Iris pigment epithelial cell (primary cell): ENCODE measurements around the gene RSPH1.

Experiments used
- DNase-seq: peaks from one replicate; pipeline ENCODE4 v3.0.0-alpha.2; 2011; ENCODE audit warnings: low read depth

RSPH1 gene

DNA sequence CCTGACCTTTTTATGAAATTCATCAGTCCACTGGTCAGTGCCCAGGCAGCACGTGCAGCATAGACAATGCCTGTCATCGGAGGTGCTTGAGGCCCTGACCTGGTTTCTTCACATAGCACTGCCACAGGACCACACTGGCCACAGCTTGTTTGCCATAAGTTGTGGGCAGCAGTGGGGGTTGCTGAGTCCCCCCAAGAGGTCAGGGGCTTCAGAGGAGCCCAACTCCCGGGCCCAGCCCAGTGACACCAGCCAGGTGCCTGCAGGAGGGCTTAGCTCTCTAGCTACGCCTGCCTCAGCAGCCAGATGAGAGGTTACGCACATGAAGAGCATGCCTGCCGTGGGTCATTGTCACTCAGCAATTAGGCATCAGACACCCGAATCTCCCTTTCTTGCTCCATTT lies 50.7 kb downstream of the RSPH1 start:
- DNase-seq: no peak

DNA sequence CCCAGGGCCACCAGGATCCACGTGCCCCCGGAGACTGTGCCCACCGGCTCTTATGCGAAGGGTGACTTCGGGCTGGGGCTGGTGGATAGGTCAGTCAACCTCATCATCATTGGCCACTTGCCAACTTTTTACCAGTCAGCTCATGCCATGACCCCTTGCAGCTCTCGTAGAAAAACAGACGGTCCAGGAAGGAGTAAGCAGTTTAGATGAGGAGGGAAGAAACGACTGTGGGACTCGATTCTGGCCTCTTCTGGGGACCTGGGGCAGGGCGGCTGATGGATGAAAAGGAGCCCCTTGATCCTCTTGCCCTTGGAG lies 51.3 kb downstream of the RSPH1 start:
- no peak for DNase-seq

DNA sequence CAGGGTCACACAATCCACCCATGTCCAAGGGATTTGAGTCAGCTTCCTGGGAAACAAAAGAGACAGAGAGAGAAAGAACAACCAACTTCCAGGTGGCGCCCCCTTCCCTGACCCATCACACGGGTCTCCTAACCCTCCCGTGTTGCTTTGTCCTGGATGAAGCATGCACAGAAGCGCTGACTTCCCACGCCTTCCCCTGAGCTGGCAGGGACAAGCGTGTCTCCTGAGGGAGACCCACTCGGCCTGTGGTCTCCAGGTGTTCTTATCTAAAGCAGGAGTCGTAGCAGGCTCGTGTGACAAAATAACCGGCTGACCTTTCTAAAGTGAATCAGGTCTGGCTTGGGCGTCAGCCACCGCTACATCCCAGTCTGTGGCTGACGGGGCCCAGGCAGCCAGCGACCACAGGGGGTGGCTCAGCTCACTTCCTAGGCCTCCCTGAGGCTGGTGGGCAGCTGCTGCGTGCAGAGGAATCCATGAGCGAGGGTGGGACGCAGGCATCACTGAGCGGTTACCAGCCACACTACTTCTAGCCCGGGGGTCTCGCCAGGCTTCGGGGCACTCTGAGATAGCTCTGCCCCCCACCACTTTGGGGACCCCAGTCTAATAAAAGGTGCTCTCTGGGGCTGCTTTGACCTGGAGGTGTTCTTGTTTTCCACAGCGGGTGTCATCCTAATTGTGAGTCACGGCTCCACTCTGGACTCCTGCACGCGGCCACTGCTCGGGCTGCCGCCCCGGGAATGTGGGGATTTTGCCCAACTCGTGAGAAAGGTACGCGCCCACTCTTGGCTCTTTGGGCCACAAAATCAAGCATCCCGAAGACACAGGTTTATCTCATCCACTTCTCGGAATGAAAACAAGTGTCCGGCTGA lies 51.9 kb downstream of the RSPH1 start:
- DNase-seq: no peak

DNA sequence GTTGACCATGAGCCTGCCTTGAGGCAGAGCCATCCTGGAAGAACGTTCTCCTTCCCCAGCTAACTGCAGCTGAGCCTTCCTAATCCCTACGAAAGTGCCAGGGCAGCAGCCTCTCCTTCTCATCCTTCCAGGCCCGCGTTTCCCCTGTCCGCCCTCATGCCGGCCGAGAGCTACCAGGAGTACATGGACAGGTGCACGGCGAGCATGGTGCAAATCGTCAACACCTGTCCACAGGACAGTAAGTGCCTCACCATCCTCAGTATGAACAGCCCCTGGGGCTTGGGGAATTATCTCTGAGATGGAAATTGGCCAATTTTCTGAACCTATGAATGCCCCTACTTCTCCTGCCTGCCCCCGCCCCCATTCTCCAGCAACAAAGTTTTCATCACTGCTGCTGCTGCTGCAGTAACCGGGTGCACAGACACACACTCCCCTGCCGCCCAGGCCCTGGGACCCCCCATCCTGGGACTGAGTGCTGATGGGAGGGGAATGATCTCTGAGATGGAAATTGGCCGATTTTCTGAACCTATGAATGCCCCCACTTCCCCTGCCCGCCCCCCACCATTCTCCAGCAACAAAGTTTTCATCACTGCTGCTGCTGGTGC lies 52.7 kb downstream of the RSPH1 start:
- no peak for DNase-seq

DNA sequence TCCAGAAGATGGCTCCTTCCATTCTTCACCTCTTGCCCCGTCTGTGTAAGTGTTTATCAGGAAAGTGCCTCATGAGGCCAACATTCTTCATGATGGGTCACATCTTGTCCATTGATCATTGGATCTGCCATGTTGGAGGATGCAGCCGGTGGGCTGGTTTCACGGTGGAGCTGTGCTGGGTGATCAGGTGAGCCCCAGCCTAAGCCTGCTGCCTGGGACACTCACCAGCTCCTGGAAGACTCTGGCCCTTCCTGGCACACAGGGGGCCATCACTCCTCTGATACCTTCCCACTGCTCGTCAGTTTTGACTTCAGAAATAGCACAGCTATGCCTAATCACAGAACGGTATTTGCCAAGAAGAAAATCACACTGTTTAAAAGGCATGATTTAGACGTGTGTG lies 54.1 kb downstream of the RSPH1 start:
- no peak for DNase-seq

DNA sequence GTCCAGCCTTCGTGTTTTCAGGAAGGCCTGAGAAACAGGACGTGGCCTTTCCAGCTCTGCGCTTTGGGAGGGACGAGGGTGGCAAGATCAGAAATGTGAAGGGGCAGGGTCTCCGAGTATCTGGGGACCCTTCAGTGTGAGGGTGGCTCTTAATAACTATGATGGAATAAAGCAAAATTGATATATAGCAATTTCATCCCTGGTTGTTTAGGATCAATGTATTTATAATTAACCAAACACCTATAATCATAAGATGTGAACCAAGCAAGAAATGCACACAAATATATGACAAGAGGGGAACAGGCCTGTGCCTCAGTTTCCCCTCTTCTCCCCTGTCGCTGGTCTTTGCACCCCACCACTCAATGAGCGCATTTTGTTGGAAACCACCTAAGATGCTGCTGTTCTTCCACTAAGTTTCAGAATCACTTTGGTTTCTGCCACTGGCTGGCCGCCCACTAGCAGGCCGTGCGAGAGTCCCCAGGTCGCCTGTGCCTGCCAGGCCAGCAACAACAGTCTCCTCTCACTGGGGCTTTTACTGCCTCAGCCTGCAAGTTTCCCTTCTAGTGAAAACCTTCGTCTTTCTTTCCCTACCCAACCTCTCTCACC lies 55.7 kb downstream of the RSPH1 start:
- no peak for DNase-seq

DNA sequence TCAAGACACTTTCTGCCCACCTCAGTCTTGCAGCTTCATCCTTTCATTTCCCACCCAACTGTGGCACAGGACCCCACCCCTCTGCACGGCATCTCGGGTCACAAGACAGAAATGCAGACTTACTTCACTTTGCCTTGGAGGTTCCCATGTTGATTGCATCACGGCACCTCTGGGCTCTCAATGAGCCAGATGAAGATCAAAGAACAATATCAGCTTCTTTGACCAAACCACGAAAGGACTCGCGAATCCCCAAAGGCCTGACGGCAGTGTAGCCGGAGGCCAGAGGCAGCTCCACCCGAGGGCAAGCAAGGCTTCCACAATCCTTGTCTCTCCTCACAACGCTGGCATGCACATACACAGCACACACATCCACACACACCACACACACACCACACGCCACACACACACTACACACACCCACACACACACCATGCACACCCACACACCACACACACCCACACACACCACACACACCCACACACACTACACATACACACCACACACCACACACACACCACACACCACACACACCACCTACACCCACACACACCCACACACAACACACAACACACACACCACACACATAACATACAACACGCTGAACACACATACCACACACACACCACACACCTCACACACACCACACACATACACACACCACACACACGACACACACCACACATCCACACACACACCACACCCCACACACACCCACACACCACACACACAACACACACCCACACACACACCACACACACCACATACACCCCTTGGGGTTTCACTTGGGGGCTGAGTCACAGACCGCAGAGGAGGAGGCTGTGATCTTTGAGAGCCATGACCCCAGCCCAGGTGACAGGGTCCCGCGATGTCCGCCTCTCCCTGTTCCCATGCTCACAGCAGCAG lies 56.5 kb downstream of the RSPH1 start:
- no peak for DNase-seq

DNA sequence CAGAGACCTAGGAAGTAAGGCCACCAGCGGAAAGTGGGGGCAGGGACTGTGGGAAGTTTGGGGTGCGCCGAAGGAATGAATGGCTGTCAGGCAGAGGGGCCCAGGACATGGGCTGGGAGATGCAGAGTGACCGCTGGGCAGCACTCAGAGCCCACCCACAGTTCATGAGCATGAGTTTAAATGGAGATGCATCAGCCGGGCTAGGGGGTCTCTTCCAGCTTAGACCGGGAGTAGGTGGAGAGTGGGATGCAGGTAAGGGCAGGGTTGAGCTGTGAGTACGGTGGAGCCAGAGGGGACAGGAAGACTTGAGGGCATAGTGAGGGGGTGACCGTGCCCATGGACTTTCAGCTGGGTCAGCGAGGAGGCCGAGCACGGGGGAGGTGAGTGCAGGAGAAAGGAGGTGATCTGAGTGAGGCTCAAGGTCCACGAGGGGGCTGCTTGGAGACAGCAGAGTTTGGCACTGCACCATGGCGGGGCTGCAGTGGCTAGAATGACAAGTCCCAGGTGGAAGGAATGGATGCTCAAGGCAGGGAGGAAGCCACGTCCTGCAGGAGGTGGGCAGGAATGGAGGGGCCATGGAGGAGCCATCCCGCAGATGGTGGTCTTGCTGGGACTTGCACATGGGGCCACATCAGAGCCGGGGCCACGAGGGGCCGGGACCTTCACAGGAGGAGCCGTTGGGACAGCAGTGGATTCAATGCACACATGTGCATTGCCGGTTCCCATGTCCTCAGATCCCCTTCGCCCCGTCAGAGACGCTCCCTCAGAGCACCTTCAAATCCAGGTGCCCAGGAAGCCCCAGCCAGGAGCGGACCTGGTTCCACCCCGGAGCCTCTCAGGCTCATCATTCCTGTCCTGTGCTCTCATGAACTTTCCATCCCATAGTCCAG lies 57.5 kb downstream of the RSPH1 start:
- DNase-seq: no peak

DNA sequence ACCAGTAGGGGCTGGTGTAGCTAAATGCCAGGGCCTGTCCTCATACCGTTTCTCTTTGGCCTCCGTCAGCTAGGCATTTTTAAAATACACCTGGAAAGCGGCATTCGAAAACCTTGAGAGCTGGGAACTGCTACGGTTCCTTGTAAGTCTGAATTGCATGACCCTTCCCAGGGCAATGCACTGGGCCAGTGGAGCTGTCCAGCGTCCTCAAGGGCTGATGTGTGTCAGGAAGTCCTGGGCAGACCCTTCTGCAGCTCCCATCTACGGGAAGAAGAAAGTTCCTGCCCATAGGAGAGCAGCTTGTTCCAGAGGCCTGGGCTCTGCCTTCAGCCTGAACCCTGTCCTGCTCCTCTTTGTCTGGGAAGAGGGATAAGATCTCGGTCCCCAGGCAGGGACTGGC lies 58.2 kb downstream of the RSPH1 start:
- DNase-seq: no peak

DNA sequence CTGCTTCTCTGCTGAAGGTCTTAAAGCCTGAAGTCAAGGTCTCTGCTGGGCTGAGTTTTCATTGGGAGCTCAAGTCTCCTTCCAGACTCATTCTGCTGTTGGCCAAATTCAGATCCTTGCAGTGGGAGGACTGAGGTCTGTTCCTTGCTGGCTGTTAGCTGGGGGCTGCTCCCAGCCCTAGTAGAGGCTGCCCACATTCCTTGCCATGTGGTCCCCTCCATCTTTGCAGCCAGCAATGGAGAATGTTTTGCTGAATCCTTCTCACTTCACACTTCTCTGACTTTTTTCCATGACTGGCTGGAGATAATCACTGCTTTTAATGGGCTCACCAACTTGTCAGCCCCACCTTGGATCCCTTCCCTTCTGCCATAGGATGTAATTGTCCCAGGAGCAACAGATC lies 59.1 kb downstream of the RSPH1 start:
- no peak for DNase-seq

DNA sequence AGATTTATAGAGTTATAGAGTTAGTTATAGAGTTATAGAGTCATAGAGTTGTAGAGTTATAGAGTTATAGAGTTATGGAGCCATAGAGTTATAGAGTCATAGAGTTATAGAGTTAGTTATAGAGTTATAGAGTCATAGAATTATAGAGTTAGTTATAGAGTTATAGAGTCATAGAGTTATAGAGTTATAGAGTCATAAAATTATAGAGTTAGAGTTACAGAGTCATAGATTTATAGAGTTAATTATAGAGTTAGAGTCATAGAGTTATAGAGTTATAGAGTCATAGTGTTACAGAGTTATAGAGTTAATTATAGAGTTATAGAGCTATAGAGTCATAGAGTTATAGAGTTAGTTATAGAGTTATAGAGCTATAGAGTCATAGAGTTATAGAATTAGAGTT lies 60.2 kb downstream of the RSPH1 start:
- no peak for DNase-seq

DNA sequence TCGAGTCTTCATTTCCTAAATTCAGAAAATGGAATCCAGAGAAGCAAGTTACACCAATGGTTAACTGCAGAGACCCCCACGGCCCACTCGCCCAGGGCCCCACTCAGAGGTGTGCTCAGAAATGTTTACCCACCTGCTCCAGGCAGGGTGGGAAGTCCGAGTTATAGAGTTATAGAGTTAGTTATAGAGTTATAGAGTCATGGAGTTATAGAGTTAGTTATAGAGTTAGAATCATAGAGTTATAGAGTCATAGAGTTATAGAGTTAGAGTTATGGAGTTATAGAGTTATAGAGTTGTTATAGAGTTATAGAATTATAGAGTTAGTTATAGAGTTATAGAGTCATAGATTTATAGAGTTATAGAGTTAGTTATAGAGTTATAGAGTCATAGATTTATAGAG lies 60.6 kb downstream of the RSPH1 start:
- DNase-seq: no peak

DNA sequence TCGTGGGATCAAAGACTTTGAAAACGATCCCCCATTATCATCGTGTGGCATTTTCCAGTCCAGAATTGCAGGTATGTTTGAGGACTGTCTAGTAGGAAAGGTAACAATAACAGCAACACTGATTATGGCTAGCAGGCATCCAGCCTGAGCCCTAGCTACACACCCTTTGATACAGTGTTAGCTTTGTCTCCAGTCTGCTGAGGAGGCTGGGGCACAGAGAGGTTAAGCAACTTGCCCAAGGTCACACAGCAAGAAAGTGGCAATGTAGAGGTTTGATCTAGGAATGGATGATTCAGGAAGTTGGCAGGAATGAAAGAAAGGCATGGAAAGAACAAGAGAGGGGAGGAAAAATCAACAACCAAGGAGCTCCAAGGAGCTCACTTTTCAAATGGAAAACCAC lies 61.1 kb downstream of the RSPH1 start:
- no peak for DNase-seq

DNA sequence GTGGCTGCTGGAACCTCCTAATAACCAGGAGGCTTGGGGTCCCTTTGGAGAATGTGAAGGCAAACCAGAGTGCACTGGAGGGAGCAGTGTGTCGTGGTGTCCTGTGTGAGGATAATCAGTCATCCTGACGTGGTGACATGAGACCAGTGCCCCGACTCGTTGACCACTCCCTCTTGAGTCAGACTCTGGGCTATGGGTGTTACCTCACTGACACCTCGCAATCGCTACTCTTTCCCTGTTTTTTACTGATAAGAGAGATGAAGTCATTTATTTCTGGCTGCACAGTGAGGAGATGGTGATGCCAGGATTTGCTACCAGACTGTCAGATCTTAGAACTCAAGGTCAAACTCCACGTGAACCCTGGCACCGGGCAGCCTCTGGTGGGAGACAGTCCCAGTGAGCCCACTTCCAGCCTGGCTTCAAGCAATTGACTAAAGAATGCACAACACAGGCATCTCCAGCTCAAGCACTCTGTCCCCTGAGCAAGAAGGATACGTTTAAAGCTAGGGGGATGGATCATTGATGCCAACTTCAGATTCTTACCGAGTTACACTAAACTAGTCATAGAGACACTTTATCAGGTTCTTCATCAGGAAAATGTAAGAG lies 62.0 kb downstream of the RSPH1 start:
- no peak for DNase-seq

DNA sequence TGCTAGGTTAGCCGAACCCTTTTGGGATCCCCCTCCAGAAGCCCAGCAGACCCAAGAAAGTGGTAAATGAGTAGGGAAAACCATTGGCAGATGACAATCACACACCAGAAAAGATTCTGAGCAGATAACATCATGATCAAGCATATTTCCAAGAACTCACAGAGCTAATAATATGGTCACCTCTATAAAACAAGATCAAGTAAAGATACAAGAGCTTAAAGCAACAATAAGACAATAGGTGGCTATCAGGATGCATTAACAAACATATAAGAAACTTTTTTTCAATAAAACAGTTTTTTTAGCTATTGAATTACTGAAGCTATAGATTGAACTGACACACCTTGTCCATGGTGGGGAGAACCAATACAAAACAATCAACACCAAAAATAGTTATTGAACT lies 63.3 kb downstream of the RSPH1 start:
- no peak for DNase-seq

DNA sequence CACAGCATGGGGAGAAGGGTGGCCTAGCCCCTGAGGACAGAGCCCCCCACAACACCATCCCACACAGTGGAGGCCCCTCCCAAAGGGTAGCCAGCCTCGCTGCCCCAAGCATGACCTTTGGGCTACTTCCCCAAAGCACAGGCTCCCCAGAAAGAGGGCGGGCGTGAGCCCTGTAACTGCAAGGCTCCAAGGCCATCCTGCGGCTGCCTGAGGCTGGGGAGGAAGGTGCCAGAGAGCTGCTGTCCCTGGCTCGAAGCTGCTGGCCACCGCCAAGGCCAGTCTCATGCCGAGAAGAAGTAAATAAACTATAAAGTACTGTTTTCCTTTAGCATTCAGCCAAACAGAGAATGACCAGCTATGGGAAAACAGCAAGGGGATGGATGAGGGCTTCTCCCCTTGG lies 64.8 kb downstream of the RSPH1 start:
- DNase-seq: no peak

DNA sequence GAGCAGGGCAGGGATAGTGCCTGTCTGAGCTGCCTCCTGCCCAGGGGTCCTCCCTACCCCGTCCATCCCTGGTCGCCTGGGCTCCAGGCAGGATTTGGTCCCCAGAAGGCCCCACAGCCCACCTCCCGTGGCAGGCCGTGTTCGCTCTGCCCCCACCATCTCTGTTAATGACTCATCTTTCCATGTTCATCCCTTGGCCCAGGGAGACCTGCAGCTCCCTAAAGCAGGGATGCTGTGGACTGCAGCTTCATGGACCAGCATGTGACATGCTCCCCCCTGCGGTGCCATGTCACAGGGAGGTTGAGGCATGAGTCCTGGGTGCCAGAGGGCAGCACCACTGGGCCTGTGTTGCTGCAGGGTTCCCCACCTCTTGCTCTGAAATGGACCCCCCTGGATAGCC lies 65.5 kb downstream of the RSPH1 start:
- no peak for DNase-seq

DNA sequence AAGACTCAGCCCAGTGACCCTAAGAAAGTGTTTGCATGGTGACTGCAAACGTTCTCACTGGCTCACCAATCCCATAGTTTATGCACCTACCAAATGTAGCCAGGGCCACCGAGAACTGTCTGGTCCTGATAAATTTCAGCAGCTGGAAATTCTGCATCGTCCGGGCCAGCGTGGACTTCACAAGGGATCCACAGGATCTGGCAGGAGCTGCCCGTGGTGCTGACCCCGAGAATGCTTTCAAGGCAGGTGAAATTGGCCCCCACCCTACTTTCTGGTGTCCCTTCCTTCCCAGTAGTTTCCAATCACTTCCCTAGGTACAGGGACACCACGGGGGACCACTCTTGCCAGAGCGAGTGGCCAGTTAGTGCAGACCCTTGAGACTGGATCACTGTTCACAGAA lies 66.2 kb downstream of the RSPH1 start:
- no peak for DNase-seq

DNA sequence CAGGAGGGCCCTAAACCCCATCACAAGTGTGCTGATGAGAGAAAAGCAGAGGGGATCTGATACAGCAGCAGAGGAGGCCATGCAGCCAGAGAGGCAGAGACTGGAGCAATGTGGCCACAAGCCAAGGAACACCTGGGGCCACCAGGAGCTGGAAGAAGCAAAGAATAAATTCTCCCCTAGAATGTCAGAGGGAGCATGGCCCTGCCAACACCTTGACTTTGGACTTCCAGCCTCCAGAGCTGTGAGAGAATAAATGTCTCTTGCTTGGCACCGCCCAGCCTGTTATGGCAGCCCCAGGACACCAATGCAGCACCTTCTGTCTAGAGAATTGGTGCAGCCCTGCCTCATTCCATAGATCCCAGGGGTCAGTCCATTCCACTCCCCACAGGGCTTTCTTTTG lies 67.0 kb downstream of the RSPH1 start:
- no peak for DNase-seq

DNA sequence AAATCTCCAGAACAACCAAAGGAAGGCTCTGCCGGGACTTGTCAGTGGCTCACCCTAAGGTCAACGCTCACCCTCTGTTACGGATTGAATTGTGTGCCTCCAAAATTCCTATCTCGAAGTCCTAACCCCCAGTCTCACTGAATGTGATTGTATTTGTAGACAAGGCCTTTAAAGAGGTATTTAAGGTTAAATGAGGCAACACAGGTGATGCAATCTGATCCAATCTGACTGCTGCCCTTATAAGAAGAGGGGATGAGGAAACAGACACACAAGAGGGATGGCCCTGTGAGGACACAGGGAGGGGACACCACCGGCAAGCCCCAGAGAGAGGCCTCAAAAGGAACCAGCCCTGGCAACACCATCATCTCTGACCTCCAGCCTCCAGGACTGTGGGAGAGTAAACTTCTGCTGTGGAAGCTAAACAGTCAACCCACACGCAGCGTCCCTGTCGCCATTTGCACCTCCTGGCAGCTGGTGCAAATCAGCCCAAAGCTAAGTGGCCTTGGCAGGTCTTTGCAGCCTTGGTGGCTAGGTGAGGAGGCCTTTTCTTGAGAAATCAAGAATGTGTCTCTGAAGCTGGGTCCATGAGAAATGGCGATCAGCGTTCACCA lies 68.1 kb downstream of the RSPH1 start:
- no peak for DNase-seq
